Osteoblast (primary cell): ENCODE measurements around the gene STARD3. TPM values are rescaled to one million over a fixed set of nuclear protein-coding genes. Genes with fewer than 3 reads are reported as not detected.

Experiments used
- DNase-seq: peaks from one replicate; pipeline ENCODE4 v3.0.0; 2011; ENCODE audit warnings: low spot score, mixed read lengths; ENCODE audit not compliant: insufficient read length; ENCODE audit errors: missing footprints
- H2AFZ ChIP-seq: 2 replicates; pipeline ENCODE4 v1.6.0; 2011; ENCODE audit warnings: mild to moderate bottlenecking, low read length
- H3K27ac ChIP-seq: 2 replicates; pipeline ENCODE4 v1.5.1; 2011; ENCODE audit warnings: mild to moderate bottlenecking, low read depth, low read length, moderate library complexity
- H3K27me3 ChIP-seq: 2 replicates; pipeline ENCODE4 v1.6.0; 2012; ENCODE audit warnings: mild to moderate bottlenecking, control low read depth, inconsistent platforms, low read length, moderate library complexity; ENCODE audit not compliant: insufficient read depth
- H3K36me3 ChIP-seq: 2 replicates; pipeline ENCODE4 v1.5.1; 2011; ENCODE audit warnings: mild to moderate bottlenecking, low read length, control low read depth, moderate library complexity; ENCODE audit not compliant: insufficient read depth
- H3K4me1 ChIP-seq: 2 replicates; pipeline ENCODE4 v1.5.1; 2011; ENCODE audit warnings: mild to moderate bottlenecking, low read length, control low read depth, moderate library complexity; ENCODE audit not compliant: insufficient read depth
- H3K4me2 ChIP-seq: 2 replicates; pipeline ENCODE4 v1.6.0; 2011; ENCODE audit warnings: mild to moderate bottlenecking, low read length; ENCODE audit not compliant: insufficient read depth
- H3K4me3 ChIP-seq: fragments of 200-600 bp; sonication (generic); 3 replicates; pipeline ENCODE4 v1.5.1; 2012; ENCODE audit warnings: mild to moderate bottlenecking, low read length, inconsistent platforms; ENCODE audit not compliant: insufficient read depth
- H3K79me2 ChIP-seq: 2 replicates; pipeline ENCODE4 v1.6.0; 2012; ENCODE audit warnings: mild to moderate bottlenecking, low read length, control low read depth, inconsistent platforms; ENCODE audit not compliant: insufficient read depth
- H3K9me3 ChIP-seq: 2 replicates; pipeline ENCODE4 v1.5.1; 2011; ENCODE audit warnings: low read depth, low read length, control low read depth
- H4K20me1 ChIP-seq: 2 replicates; pipeline ENCODE4 v1.6.0; 2012; ENCODE audit warnings: mild to moderate bottlenecking, low read length, control low read depth; ENCODE audit not compliant: insufficient read depth
- CTCF ChIP-seq: IDR thresholded peaks from 2 replicates; pipeline ENCODE4 v1.5.1; 2011; ENCODE audit warnings: mild to moderate bottlenecking, low read depth, low read length, moderate library complexity; ENCODE audit errors: extremely low read depth
- total RNA-seq: library from RNA; depleted of rRNA; stranded (reverse); fragments of >200 nt; gene quantifications from 2 replicates; pipeline ENCODE4 v1.2.3, GENCODE V29; 2012

The STARD3 gene
- total RNA-seq, 1 donor = 35.8 TPM

- no peak for TF ChIP-seq CTCF
- Histone ChIP-seq H3K36me3 (no peaks in the 10 kb centered on the region), H3K4me2 (no peak overlapping the region), H3K27me3 (peaks cover 87% of the 10 kb centered on the region), H2AFZ (no peak overlapping the region), H3K27ac (no peak overlapping the region), H3K79me2 (no peaks in the 10 kb centered on the region), H3K9me3 (no peaks in the 10 kb centered on the region), H4K20me1 (peaks cover 3% of the 10 kb centered on the region), H3K4me1 (no peaks in the 10 kb centered on the region), H3K4me3 (no peak overlapping the region)
- peak; percentile 73 for DNase-seq
These were observed 38.9 kb upstream of the STARD3 start for GRCh38 chr17:39598047-39598481.

DNA sequence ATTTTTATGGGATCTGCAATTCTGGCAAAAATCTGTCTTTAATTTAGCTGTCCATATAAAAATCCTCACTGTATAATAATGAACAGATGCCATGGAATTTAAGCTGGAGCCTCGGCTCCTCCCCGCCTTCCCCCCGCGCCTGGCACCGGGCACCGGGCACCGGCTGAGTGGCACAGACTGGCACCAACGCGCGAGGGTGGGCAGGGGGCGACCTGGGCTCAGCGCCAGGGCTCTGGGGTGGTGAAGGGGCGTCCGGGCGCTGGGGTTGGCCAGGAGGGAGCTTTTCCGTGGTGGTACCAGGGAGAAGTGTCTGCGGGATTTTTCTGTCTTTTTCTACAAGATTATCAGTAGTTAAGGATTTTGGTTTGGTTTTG is 38.3 kb upstream of the STARD3 start:
- no peak for DNase-seq
- TF ChIP-seq CTCF = no peak
- Histone ChIP-seq H3K27me3 (peaks cover 90% of the 10 kb centered on the region), H3K4me2 (no peak overlapping the region), H3K4me1 (no peaks in the 10 kb centered on the region), H3K9me3 (no peaks in the 10 kb centered on the region), H3K79me2 (no peaks in the 10 kb centered on the region), H3K4me3 (no peak overlapping the region), H4K20me1 (peaks cover 3% of the 10 kb centered on the region), H3K36me3 (no peaks in the 10 kb centered on the region), H2AFZ (no peak overlapping the region), H3K27ac (no peak overlapping the region)

- H3K4me2 ChIP-seq = no peak overlapping the region
- peaks cover 3% of the 10 kb centered on the region for H4K20me1 ChIP-seq
- TF ChIP-seq CTCF = no peak
- H3K4me3 ChIP-seq = no peak overlapping the region
- no peaks in the 10 kb centered on the region for H3K4me1 ChIP-seq
- no peaks in the 10 kb centered on the region for H3K79me2 ChIP-seq
- H2AFZ ChIP-seq = no peak overlapping the region
- peaks cover 95% of the 10 kb centered on the region for H3K27me3 ChIP-seq
- H3K27ac ChIP-seq = no peak overlapping the region
- H3K9me3 ChIP-seq = no peaks in the 10 kb centered on the region
- DNase-seq = peak; percentile 81
- no peaks in the 10 kb centered on the region for H3K36me3 ChIP-seq
These were observed 37.8 kb upstream of the STARD3 start for GRCh38 chr17:39599004-39599664.

- Histone ChIP-seq H3K9me3 (no peaks in the 10 kb centered on the region), H3K79me2 (no peaks in the 10 kb centered on the region), H4K20me1 (peaks cover 3% of the 10 kb centered on the region), H3K4me3 (no peak overlapping the region), H3K36me3 (no peaks in the 10 kb centered on the region), H3K27me3 (peaks cover 99% of the 10 kb centered on the region), H3K4me2 (no peak overlapping the region), H2AFZ (no peak overlapping the region), H3K27ac (no peak overlapping the region), H3K4me1 (no peaks in the 10 kb centered on the region)
- DNase-seq = peak; percentile 72
- no peak for TF ChIP-seq CTCF
These were observed 37.2 kb upstream of the STARD3 start for GRCh38 chr17:39599665-39600231.
